ENCODE measurements around the gene OR51V1. TPM values are rescaled to one million over a fixed set of nuclear protein-coding genes. Genes with fewer than 3 reads are reported as not detected.

OR51V1 gene
- total and polyA plus RNA-seq, 2 of the 4 experiments (the other 2 are of a cell fraction) = not detected

DNA sequence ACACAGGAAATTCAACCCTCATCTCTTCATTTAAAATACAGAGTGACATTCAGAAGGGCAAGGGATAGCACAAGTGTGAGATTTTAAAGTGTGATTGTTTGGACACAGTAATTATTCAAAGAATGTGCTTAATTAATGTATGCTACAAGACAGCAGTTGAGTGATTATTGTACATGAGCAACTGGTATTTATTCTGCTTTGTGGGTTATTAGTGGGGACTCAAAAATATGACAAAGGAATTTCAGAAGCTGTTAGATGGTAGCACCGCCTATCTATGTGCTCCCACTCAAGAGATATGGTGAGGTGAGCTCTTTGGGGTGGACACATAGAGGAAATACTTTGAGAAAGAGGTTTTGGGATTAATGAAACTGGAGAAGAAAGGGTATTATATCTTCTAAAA, 39.6 kb upstream of the OR51V1 start:
- no peak overlapping the region for H2BK120ac ChIP-seq (ENCODE audit: low read depth, low read length)
- no peak for DNase-seq
- no peak overlapping the region for H2BK20ac ChIP-seq (ENCODE audit: low read depth, low read length)
- no peak overlapping the region for H4K91ac ChIP-seq (ENCODE audit: insufficient read depth, low read depth, low read length)
- no peak overlapping the region for H3K4ac ChIP-seq (ENCODE audit: low read depth, low read length)
- H3K27me3 ChIP-seq (ENCODE audit: control insufficient read depth, insufficient read depth, low read length) = no peaks in the 10 kb centered on the region
- no peak overlapping the region for H3K27ac ChIP-seq (ENCODE audit: insufficient read depth, low read length)
- no peak overlapping the region for H2AFZ ChIP-seq (replicated peaks; ENCODE audit: low read length, poor library complexity)
- no peaks in the 10 kb centered on the region for H3K36me3 ChIP-seq (ENCODE audit: control insufficient read depth, insufficient read depth, low read length)
- TF ChIP-seq RAD21 (IDR thresholded peaks at IDR 0.05; ENCODE audit: low read length) (no peak), MAFK (IDR thresholded peaks at IDR 0.05; ENCODE audit: low read depth, low read length) (no peak), CHD1 (IDR thresholded peaks at IDR 0.05; ENCODE audit: low read depth, low read length) (no peak), BHLHE40 (IDR thresholded peaks at IDR 0.05; ENCODE audit: low read depth, low read length) (no peak), RCOR1 (IDR thresholded peaks at IDR 0.05; ENCODE audit: insufficient replicate concordance, low read length) (no peak), ELK1 (IDR thresholded peaks at IDR 0.05; ENCODE audit: borderline replicate concordance, low read depth, low read length) (no peak), MXI1 (IDR thresholded peaks at IDR 0.05; ENCODE audit: borderline replicate concordance, low read depth, low read length) (no peak), CEBPB (IDR thresholded peaks at IDR 0.05; ENCODE audit: low read depth, low read length) (no peak), MAZ (IDR thresholded peaks at IDR 0.05; ENCODE audit: borderline replicate concordance, low read depth, low read length) (no peak), SMC3 (IDR thresholded peaks at IDR 0.05; ENCODE audit: low read depth, low read length) (no peak), POLR2A (IDR thresholded peaks at IDR 0.05; ENCODE audit: low read depth, low read length) (no peak), CTCF (conservative IDR thresholded peaks at IDR 0.05; ENCODE audit: low read depth, low read length) (no peak), FOS (IDR thresholded peaks at IDR 0.05; ENCODE audit: low read depth, low read length) (no peak), RFX5 (IDR thresholded peaks at IDR 0.05; ENCODE audit: low read depth, low read length) (no peak)
- TF ChIP-seq, protein P1, sequence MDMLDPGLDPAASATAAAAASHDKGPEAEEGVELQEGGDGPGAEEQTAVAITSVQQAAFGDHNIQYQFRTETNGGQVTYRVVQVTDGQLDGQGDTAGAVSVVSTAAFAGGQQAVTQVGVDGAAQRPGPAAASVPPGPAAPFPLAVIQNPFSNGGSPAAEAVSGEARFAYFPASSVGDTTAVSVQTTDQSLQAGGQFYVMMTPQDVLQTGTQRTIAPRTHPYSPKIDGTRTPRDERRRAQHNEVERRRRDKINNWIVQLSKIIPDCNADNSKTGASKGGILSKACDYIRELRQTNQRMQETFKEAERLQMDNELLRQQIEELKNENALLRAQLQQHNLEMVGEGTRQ (IDR thresholded peaks at IDR 0.05; ENCODE audit: low read depth, low read length) = no peak
- BruUV-seq (replicated peaks) = no TSS peak
- H3K9me1 ChIP-seq (ENCODE audit: insufficient read depth, low read length) = peaks cover 5% of the 10 kb centered on the region; the same call in 1 of the 2 replicates
- no peak overlapping the region for H3K9ac ChIP-seq (ENCODE audit: low read depth, low read length)
- H2AK5ac ChIP-seq (ENCODE audit: low read depth, low read length) = no peak overlapping the region
- in situ Hi-C loops (cut with MboI; ENCODE audit: low sequenced_read_pairs) (no loop called here), dilution Hi-C loops (cut with HindIII; ENCODE audit: low sequenced_read_pairs, unreplicated experiment) (no loop called here), intact Hi-C loops (cut with micrococcal nuclease) (no loop called here)
- no peaks in the 10 kb centered on the region for H3K9me3 ChIP-seq (ENCODE audit: control insufficient read depth, insufficient read depth, low read length)
- H3K4me2 ChIP-seq (ENCODE audit: low read depth, low read length) = no peak overlapping the region
- H3K56ac ChIP-seq (ENCODE audit: extremely low read depth, insufficient read depth, low read length) = no peak overlapping the region
- H4K8ac ChIP-seq (ENCODE audit: low read depth in 2 of 2, low read length in 2 of 2) = no peak overlapping the region
- no peak overlapping the region for H3K14ac ChIP-seq (replicated peaks; ENCODE audit: low read depth, low read length)
- no peak overlapping the region for H3K18ac ChIP-seq (ENCODE audit: low read depth, low read length)
- CTCF ChIA-PET = no interaction called here
- H3K4me3 ChIP-seq (ENCODE audit: insufficient read depth, low read depth, low read length) = no peak overlapping the region
- POLR2A ChIA-PET (ENCODE audit: unreplicated experiment) = no interaction called here
- no peak overlapping the region for H3K23ac ChIP-seq (ENCODE audit: low read depth, low read length)
- H2BK15ac ChIP-seq (ENCODE audit: low read depth, low read length) = no peak overlapping the region; the same call in 2 of the 3 replicates
- no peak overlapping the region for H4K5ac ChIP-seq (ENCODE audit: low read depth, low read length)
- ATAC-seq (ENCODE audit: low read depth) = no peak
- H2BK5ac ChIP-seq (ENCODE audit: low read depth, low read length, poor library complexity, severe bottlenecking) = no peak overlapping the region
- no peaks in the 10 kb centered on the region for H4K20me1 ChIP-seq (ENCODE audit: insufficient read depth, low read length)
- no peaks in the 10 kb centered on the region for H3K79me1 ChIP-seq (ENCODE audit: low read depth in 1 of 2, low read length in 2 of 2)
- H2AK9ac ChIP-seq (replicated peaks; ENCODE audit: low read depth, low read length, poor library complexity) = no peak overlapping the region
- WGBS, 2 experiments (ENCODE audit: extremely low coverage in 2 of 2, insufficient read length in 1 of 2) = no CpG with 5 or more reads among the region's 1 CpG
- peaks cover 2% of the 10 kb centered on the region; the same call in 1 of the 2 replicates for H3K4me1 ChIP-seq (ENCODE audit: control insufficient read depth, insufficient read depth, low read length)

Measured in IMR-90 (cell line).